ENCODE data around the gene CLSTN2. TPM values are rescaled to one million over a fixed set of nuclear protein-coding genes. Genes with fewer than 3 reads are reported as not detected.
A peak's percentile ranks its signal among the peaks of the same experiment; 100 is the strongest.

The CLSTN2 gene
- total and polyA plus RNA-seq, 2 of the 8 experiments (the other 6 are each of a cell fraction or from before 2014, with no cell fraction given) = 0.39 to 0.52 TPM

GRCh38 chr3:140167600-140168281 is 232.8 kb downstream of the CLSTN2 start:
- H3K4me3 ChIP-seq (ENCODE audit: extremely low read depth in 1 of 4, insufficient read depth in 2 of 4, low read depth in 3 of 4, low read length in 4 of 4) = no peak overlapping the region
- no peak overlapping the region for H3K27ac ChIP-seq (ENCODE audit: low read depth, low read length)
- no peak overlapping the region for H2BK120ac ChIP-seq (replicated peaks; ENCODE audit: low read depth, low read length)
- H2BK12ac ChIP-seq (ENCODE audit: low read depth, low read length) = no peak overlapping the region
- H2AK5ac ChIP-seq (ENCODE audit: low read depth, low read length) = no peak overlapping the region
- ChIA-PET POLR2A (ENCODE audit: partially characterized antibody) (no interaction called here), CTCF (ENCODE audit: partially characterized antibody) (no interaction called here)
- no peak for TF ChIP-seq SIRT6 (IDR thresholded peaks at IDR 0.05; ENCODE audit: low read length)
- TF ChIP-seq RNF2 (IDR thresholded peaks at IDR 0.05; ENCODE audit: borderline replicate concordance, low read depth, low read length, missing control alignments, poor library complexity, severe bottlenecking) = no peak
- TF ChIP-seq TAF7 (optimal IDR thresholded peaks at IDR 0.05; ENCODE audit: borderline replicate concordance, low read depth, low read length) = no peak
- no peak for TF ChIP-seq ASH2L (IDR thresholded peaks at IDR 0.05; ENCODE audit: low read length)
- no peaks in the 10 kb centered on the region for H3K79me1 ChIP-seq (ENCODE audit: low read depth, low read length)
- 93% methylated on average over 5 of the region's 5 CpGs; no CpG with 5 or more reads in 1 of the 2 experiments for WGBS, 2 experiments (ENCODE audit: extremely low coverage in 1 of 2, insufficient coverage in 1 of 2, insufficient read length in 1 of 2, insufficient replicate concordance in 2 of 2, low coverage in 1 of 2, low lambda C conversion rate in 2 of 2, missing lambda C conversion rate in 1 of 2)
- no peak overlapping the region for H4K8ac ChIP-seq (ENCODE audit: extremely low read depth, insufficient read depth, low read length)
- H3K23ac ChIP-seq (ENCODE audit: insufficient read length) = no peak overlapping the region
- no peak overlapping the region for H3K56ac ChIP-seq (replicated peaks; ENCODE audit: insufficient read length, low read depth, low read length)
- no peaks in the 10 kb centered on the region for H3K36me3 ChIP-seq (ENCODE audit: control insufficient read depth in 2 of 4, insufficient read depth in 4 of 4, low read length in 3 of 4)
- no peak overlapping the region for H3K4ac ChIP-seq (replicated peaks; ENCODE audit: insufficient read length, low read depth, low read length)
- H2BK20ac ChIP-seq (ENCODE audit: low read length) = no peak overlapping the region
- no peak overlapping the region for H3K9ac ChIP-seq (replicated peaks in 1 of 4; ENCODE audit: extremely low read depth in 1 of 4, low read depth in 3 of 4, low read length in 3 of 4)
- no peaks in the 10 kb centered on the region for H3K79me2 ChIP-seq (ENCODE audit: control insufficient read depth in 1 of 2, insufficient read depth in 2 of 2, low read length in 2 of 2)
- H2AFZ ChIP-seq (ENCODE audit: low read length) = no peak overlapping the region; the same call in 1 of the 2 replicates
- H4K20me1 ChIP-seq (replicated peaks in 1 of 2; ENCODE audit: control insufficient read depth in 1 of 2, insufficient read depth in 2 of 2, low read length in 2 of 2) = no peaks in the 10 kb centered on the region
- H3K23me2 ChIP-seq (ENCODE audit: low read depth, low read length) = peaks cover 1% of the 10 kb centered on the region; the same call in 1 of the 2 replicates
- no peak overlapping the region for H2BK15ac ChIP-seq (ENCODE audit: low read length)
- no peaks in the 10 kb centered on the region for H3K4me1 ChIP-seq (replicated peaks in 1 of 4; ENCODE audit: control insufficient read depth in 3 of 4, insufficient read depth in 4 of 4, low read length in 3 of 4)
- no peak for DNase-seq (ENCODE audit: low read depth in 1 of 2, low spot score in 2 of 2)
- no peak overlapping the region for H4K5ac ChIP-seq (ENCODE audit: insufficient read length, low read depth, low read length)
- no peak overlapping the region for H2BK5ac ChIP-seq (ENCODE audit: low read depth, low read length)
- no peak overlapping the region for H4K91ac ChIP-seq (replicated peaks; ENCODE audit: insufficient read length, low read length)
- FAIRE-seq = peak; percentile 24
- no peak overlapping the region for H3K4me2 ChIP-seq (ENCODE audit: insufficient read depth in 1 of 2, low read depth in 2 of 2, low read length in 2 of 2)
- H3K9me3 ChIP-seq (ENCODE audit: insufficient read depth in 2 of 2, low read depth in 1 of 2, low read length in 1 of 2) = no peaks in the 10 kb centered on the region
- H3K27me3 ChIP-seq (replicated peaks in 1 of 4; ENCODE audit: control insufficient read depth in 3 of 4, extremely low read depth in 1 of 4, insufficient read depth in 3 of 4, low read length in 3 of 4) = no peaks in the 10 kb centered on the region; a peak in 1 of 7 replicates
- H3K18ac ChIP-seq (ENCODE audit: extremely low read depth, low read length) = no peak overlapping the region
- H3K14ac ChIP-seq (ENCODE audit: insufficient read length) = no peak overlapping the region

Data from H1 (cell line).